K562 (cell line): ENCODE measurements around the gene IDI1. TPM values are rescaled to one million over a fixed set of nuclear protein-coding genes. Genes with fewer than 3 reads are reported as not detected.

ENCODE experiments used
- ATAC-seq: fragments of 200-7000 bp; cut with Tn5 transposase; 3 replicates; pipeline ENCODE4 v1.9.1; 2020; ENCODE audit warnings: moderate library complexity
- BruUV-seq: library from RNA; stranded (reverse); fragments of 400-500 nt; replicated peaks from 2 replicates; lab custom pipeline; 2021; lab: Mats Ljungman, UMichigan
- CTCF ChIA-PET: fragments of 300-600 bp; formaldehyde crosslinking; extraction: SDS; loops from one replicate; lab custom pipeline; 2021; ENCODE audit warnings: low intra/inter-chr PET ratio; lab: Yijun Ruan, JAX
- POLR2A ChIA-PET: fragments of 300-600, 350-650 bp; sonication (Branson Sonifier 250); formaldehyde crosslinking; extraction: SDS; loops from one replicate; lab custom pipeline; 2021; ENCODE audit warnings: antibody characterized with exemption, inconsistent platforms; lab: Yijun Ruan, JAX
- DNase-seq, 4 experiments: peaks; one replicate each; pipeline versions ENCODE4 v3.0.0 to v3.0.0-alpha.2; 2011 to 2018; ENCODE audit warnings: low spot score in 3 of 4, mixed read lengths in 3 of 4; ENCODE audit errors: extremely low read depth in 1 of 4
- FAIRE-seq: peaks from 2 replicates; lab custom pipeline; 2011; peaks lifted over from hg19 to GRCh38; lab: Jason Lieb, UNC
- H2AFZ ChIP-seq: 2 replicates; pipeline ENCODE4 v1.6.0; 2011; ENCODE audit warnings: low read depth, low read length, control low read depth, inconsistent platforms
- H3K27ac ChIP-seq: fragments of 200-600 bp; 3 replicates; pipeline ENCODE4 v1.8.0; 2011; ENCODE audit warnings: low read depth, mild to moderate bottlenecking, control low read depth, inconsistent platforms, low read length, moderate library complexity, mixed read lengths; ENCODE audit errors: extremely low read depth
- H3K27me3 ChIP-seq, 2 experiments: fragments of 300-600 bp in 1 of 2; 2 replicates in 1 of 2; 3 replicates in 1 of 2; pipeline versions ENCODE4 v1.6.0 to v1.8.0; 2011; ENCODE audit warnings: inconsistent platforms in 2 of 2, low read length in 2 of 2, mild to moderate bottlenecking in 1 of 2, mixed read lengths in 1 of 2, moderate library complexity in 1 of 2; ENCODE audit not compliant: control insufficient read depth in 2 of 2, insufficient read depth in 2 of 2
- H3K36me3 ChIP-seq: fragments of 300-600 bp; 3 replicates; pipeline ENCODE4 v1.8.0; 2011; ENCODE audit warnings: mild to moderate bottlenecking, low read length, inconsistent platforms; ENCODE audit not compliant: control insufficient read depth, insufficient read depth
- H3K4me1 ChIP-seq, 2 experiments: fragments of 200-600 bp in 1 of 2; replicated peaks in 1 of 2; 2 replicates in 1 of 2; 3 replicates in 1 of 2; pipeline versions ENCODE4 v1.5.1 to v1.8.0; 2011; ENCODE audit warnings: inconsistent platforms in 2 of 2, low read length in 2 of 2, mild to moderate bottlenecking in 1 of 2, mixed read lengths in 1 of 2, moderate library complexity in 1 of 2; ENCODE audit not compliant: control insufficient read depth in 2 of 2, insufficient read depth in 2 of 2
- H3K4me2 ChIP-seq: 2 replicates; pipeline ENCODE4 v1.6.1; 2011; ENCODE audit warnings: low read length, control low read depth, inconsistent platforms, mixed read lengths; ENCODE audit not compliant: insufficient read depth
- H3K4me3 ChIP-seq: fragments of 200-600 bp; sonication (generic), shearing (Covaris generic); 2 replicates; pipeline ENCODE4 v1.5.1; 2016; ENCODE audit warnings: control low read depth, inconsistent platforms
- H3K79me2 ChIP-seq: fragments of 200-600 bp; 3 replicates; pipeline ENCODE4 v1.8.0; 2011; ENCODE audit warnings: low read length, inconsistent platforms; ENCODE audit not compliant: control insufficient read depth, insufficient read depth
- H3K9ac ChIP-seq, 2 experiments: 2 replicates each; pipeline versions ENCODE4 v1.6.0 to v1.6.1; 2011; ENCODE audit warnings: low read depth in 2 of 2, low read length in 2 of 2, control low read depth in 1 of 2, inconsistent platforms in 1 of 2, mild to moderate bottlenecking in 1 of 2, mixed read lengths in 1 of 2; ENCODE audit not compliant: insufficient read depth in 1 of 2
- H3K9me1 ChIP-seq: one replicate; pipeline ENCODE4 v1.6.0; 2011; ENCODE audit warnings: inconsistent platforms, mild to moderate bottlenecking, low read length, moderate library complexity; ENCODE audit not compliant: control insufficient read depth, insufficient read depth
- H3K9me3 ChIP-seq: replicated peaks from 2 replicates; pipeline ENCODE4 v1.5.1; 2011; ENCODE audit warnings: low read depth, low read length, inconsistent platforms; ENCODE audit not compliant: control insufficient read depth, insufficient read depth
- H4K20me1 ChIP-seq: replicated peaks from 2 replicates; pipeline ENCODE4 v1.6.1; 2011; ENCODE audit warnings: low read length, inconsistent platforms, mixed read lengths; ENCODE audit not compliant: control insufficient read depth, insufficient read depth
- ARID1B ChIP-seq: fragments of 450-650 bp; IDR thresholded peaks from 2 replicates; pipeline ENCODE4 v1.6.1; 2016; ENCODE audit warnings: antibody characterized with exemption, mild to moderate bottlenecking, inconsistent platforms
- BRD9 ChIP-seq: fragments of 450-650 bp; IDR thresholded peaks from 2 replicates; pipeline ENCODE4 v1.6.1; 2018; ENCODE audit warnings: low read depth; ENCODE audit not compliant: partially characterized antibody
- CBX5 ChIP-seq: IDR thresholded peaks from 2 replicates; pipeline ENCODE4 v1.6.1; 2014; ENCODE audit warnings: low read depth, borderline replicate concordance
- E2F5 ChIP-seq: sonication (generic); formaldehyde crosslinking; IDR thresholded peaks from 2 replicates; pipeline ENCODE4 v1.8.0; 2022; ENCODE audit warnings: mild to moderate bottlenecking, missing genetic modification reagents
- JUND ChIP-seq, 2 experiments: IDR thresholded peaks; 2 replicates in 1 of 2; 3 replicates in 1 of 2; pipeline ENCODE4 v1.6.1; 2011; ENCODE audit warnings: borderline replicate concordance in 2 of 2, low read depth in 2 of 2, low read length in 2 of 2, improper control_type of control experiment in 1 of 2, missing biosample characterization in 1 of 2, missing genetic modification characterization in 1 of 2, missing genetic modification reagents in 1 of 2
- RBM17 ChIP-seq: fragments of 200-400 bp; formaldehyde crosslinking; IDR thresholded peaks from 2 replicates; pipeline ENCODE4 v1.6.1; 2017; ENCODE audit warnings: low read depth, mild to moderate bottlenecking, low read length, borderline replicate concordance
- RCOR1 ChIP-seq, 2 experiments: IDR thresholded peaks; 2 replicates each; pipeline ENCODE4 v1.6.1; 2012; ENCODE audit warnings: low read depth in 2 of 2, low read length in 2 of 2, borderline replicate concordance in 1 of 2, improper control_type of control experiment in 1 of 2
- SMAD1 ChIP-seq: fragments of 150-350 bp; IDR thresholded peaks from 2 replicates; pipeline ENCODE4 v1.6.1; 2014; ENCODE audit warnings: low read length, low read depth; ENCODE audit not compliant: partially characterized antibody
- SNAPC5 ChIP-seq: fragments of 250-450 bp; sonication (Bioruptor Pico); IDR thresholded peaks from 2 replicates; pipeline ENCODE4 v1.8.0; 2021; ENCODE audit warnings: moderate library complexity, mild to moderate bottlenecking, inconsistent platforms
- SRF ChIP-seq, 2 experiments: fragments of 250-450, 450-650 bp in 1 of 2; sonication (Bioruptor Pico) in 1 of 2; sonication (generic) in 1 of 2; formaldehyde crosslinking; IDR thresholded peaks; 2 replicates each; pipeline versions ENCODE4 v1.5.0 to v1.5.1; 2020 to 2022; ENCODE audit warnings: mild to moderate bottlenecking in 1 of 2, missing genetic modification reagents in 1 of 2
- TCF7 ChIP-seq: sonication (generic); IDR thresholded peaks from 2 replicates; pipeline ENCODE4 v1.6.1; 2016; ENCODE audit warnings: antibody characterized with exemption, borderline replicate concordance
- TEAD2 ChIP-seq: fragments of 450-650 bp; IDR thresholded peaks from 2 replicates; pipeline ENCODE4 v1.6.1; 2016; ENCODE audit warnings: missing genetic modification characterization, control low read depth, missing compliant biosample characterization
- ZBTB43 ChIP-seq: sonication (generic); formaldehyde crosslinking; IDR thresholded peaks from 2 replicates; pipeline ENCODE4 v1.8.0; 2023; ENCODE audit warnings: mild to moderate bottlenecking, missing genetic modification reagents
- ZNF12 ChIP-seq: sonication (generic); formaldehyde crosslinking; IDR thresholded peaks from 2 replicates; pipeline ENCODE4 v1.4.0; 2020; ENCODE audit warnings: mild to moderate bottlenecking, missing genetic modification reagents
- ZNF699 ChIP-seq: fragments of 250-450 bp; sonication (Bioruptor Pico); IDR thresholded peaks from 2 replicates; pipeline ENCODE4 v1.8.0; 2021; ENCODE audit warnings: mild to moderate bottlenecking, moderate library complexity; ENCODE audit not compliant: insufficient replicate concordance
- WGBS: fragments of 100-300 bp; shearing (Covaris generic); methylation state at CpG from one replicate; pipeline ENCODE4 v1.1.6; 2016; ENCODE audit warnings: low coverage, mixed read lengths; ENCODE audit not compliant: insufficient coverage; ENCODE audit errors: missing lambda C conversion rate; 5-methylcytosine and 5-hydroxymethylcytosine counted together
- in situ Hi-C: fragments of 300-500 bp; cut with MboI; formaldehyde crosslinking; loops from 4 replicates; pipeline ENCODE4 v1.15.0; 2018; ENCODE audit warnings: inconsistent platforms, mixed read lengths
- intact Hi-C: fragments of 100-400 bp; cut with micrococcal nuclease; formaldehyde crosslinking; loops from 2 replicates; pipeline ENCODE4 v1.14.2; 2022
- polyA plus RNA-seq, 8 experiments: library from polyadenylated mRNA; depleted of rRNA in 4 of 8; stranded (reverse) in 5 of 8; unstranded in 3 of 8; fragments of >200 nt; fragmentation: Nextera tagmentation in 2 of 8; fragmentation: Illumina TruSeq in 1 of 8; extraction: Ambion mirVana in 2 of 8; extraction: Trizol in 1 of 8; gene quantifications; 2 replicates each; pipeline versions ENCODE4 v1.2.1 to v1.2.3, GENCODE V29; 2011 to 2014; ENCODE audit warnings: inconsistent platforms in 1 of 8, missing spikeins in 1 of 8
- total RNA-seq, 7 experiments: library from RNA; depleted of rRNA in 6 of 7; stranded (reverse); fragments of >200 nt in 6 of 7; fragmentation: Illumina TruSeq in 2 of 7; extraction: Trizol in 2 of 7; gene quantifications; 2 replicates each; pipeline versions ENCODE4 v1.2.1 to v1.2.3, GENCODE V29; 2011 to 2021; ENCODE audit warnings: low replicate concordance in 1 of 7
- TF ChIP-seq, protein P1 (sequence below): fragments of 250-450 bp; sonication (Bioruptor Pico); IDR thresholded peaks from 2 replicates; pipeline ENCODE4 v1.4.0; 2020; ENCODE audit warnings: mild to moderate bottlenecking
- TF ChIP-seq, protein P2 (sequence below): fragments of 450-650 bp; IDR thresholded peaks from 2 replicates; pipeline ENCODE4 v1.6.1; 2016; ENCODE audit warnings: low read depth, mild to moderate bottlenecking, moderate library complexity

IDI1 gene
- total and polyA plus RNA-seq, 9 of the 15 experiments (the other 6 are each of a cell fraction or from before 2014, with no cell fraction given): 70.0 to 265 (median 119) TPM

- Histone ChIP-seq H3K4me1 (peaks cover 0 to 4% of the 10 kb centered on the region in 2 experiments; a peak in 1 of 5 replicates), H3K9me3 (no peaks in the 10 kb centered on the region), H3K4me2 (no peak overlapping the region), H3K9ac (no peak overlapping the region), H2AFZ (no peak overlapping the region), H3K27ac (no peak overlapping the region), H3K27me3 (no peaks in the 10 kb centered on the region), H3K36me3 (peaks cover 58% of the 10 kb centered on the region; the same call in 2 of the 3 replicates), H3K79me2 (no peaks in the 10 kb centered on the region), H4K20me1 (no peaks in the 10 kb centered on the region), H3K9me1 (no peaks in the 10 kb centered on the region), H3K4me3 (no peak overlapping the region)
- WGBS: 88% methylated on average over 19 of the region's 27 CpGs
- no peak for TF ChIP-seq RBM17
- TF ChIP-seq, protein P1, sequence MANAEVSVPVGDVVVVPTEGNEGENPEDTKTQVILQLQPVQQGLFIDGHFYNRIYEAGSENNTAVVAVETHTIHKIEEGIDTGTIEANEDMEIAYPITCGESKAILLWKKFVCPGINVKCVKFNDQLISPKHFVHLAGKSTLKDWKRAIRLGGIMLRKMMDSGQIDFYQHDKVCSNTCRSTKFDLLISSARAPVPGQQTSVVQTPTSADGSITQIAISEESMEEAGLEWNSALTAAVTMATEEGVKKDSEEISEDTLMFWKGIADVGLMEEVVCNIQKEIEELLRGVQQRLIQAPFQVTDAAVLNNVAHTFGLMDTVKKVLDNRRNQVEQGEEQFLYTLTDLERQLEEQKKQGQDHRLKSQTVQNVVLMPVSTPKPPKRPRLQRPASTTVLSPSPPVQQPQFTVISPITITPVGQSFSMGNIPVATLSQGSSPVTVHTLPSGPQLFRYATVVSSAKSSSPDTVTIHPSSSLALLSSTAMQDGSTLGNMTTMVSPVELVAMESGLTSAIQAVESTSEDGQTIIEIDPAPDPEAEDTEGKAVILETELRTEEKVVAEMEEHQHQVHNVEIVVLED (CRISPR knock-in tag): no peak
- no peak for TF ChIP-seq ZBTB43 (CRISPR knock-in tag)
- TF ChIP-seq TCF7: no peak
- no peak for TF ChIP-seq BRD9
- no peak for TF ChIP-seq JUND (IDR thresholded peaks at IDR 0.05; ENCODE audit: borderline replicate concordance, low read depth, low read length)
- TF ChIP-seq JUND (tag; IDR thresholded peaks at IDR 0.05; ENCODE audit: borderline replicate concordance, low read depth, low read length): no peak
- no peak for TF ChIP-seq RCOR1 (IDR thresholded peaks at IDR 0.05; ENCODE audit: borderline replicate concordance in 1 of 2, low read depth in 2 of 2, low read length in 2 of 2)
- no peak for TF ChIP-seq SMAD1
- TF ChIP-seq CBX5: no peak
- no peak for TF ChIP-seq SNAPC5 (CRISPR knock-in tag)
- TF ChIP-seq ZNF12 (CRISPR knock-in tag): no peak
- TF ChIP-seq, protein P2, sequence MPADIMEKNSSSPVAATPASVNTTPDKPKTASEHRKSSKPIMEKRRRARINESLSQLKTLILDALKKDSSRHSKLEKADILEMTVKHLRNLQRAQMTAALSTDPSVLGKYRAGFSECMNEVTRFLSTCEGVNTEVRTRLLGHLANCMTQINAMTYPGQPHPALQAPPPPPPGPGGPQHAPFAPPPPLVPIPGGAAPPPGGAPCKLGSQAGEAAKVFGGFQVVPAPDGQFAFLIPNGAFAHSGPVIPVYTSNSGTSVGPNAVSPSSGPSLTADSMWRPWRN: no peak
- no peak for TF ChIP-seq ARID1B
- no peak for TF ChIP-seq E2F5 (CRISPR knock-in tag)
- no peak for TF ChIP-seq SRF (CRISPR knock-in tag; IDR thresholded peaks at IDR 0.05)
- TF ChIP-seq TEAD2: no peak
- TF ChIP-seq ZNF699: no peak
- intact Hi-C loops (no loop called here), in situ Hi-C loops (no loop called here)
- BruUV-seq: no TSS peak
- POLR2A ChIA-PET: interaction anchor here (0.6 to 1.0 kb wide), 3 partner anchors 10 to 160 kb away, joined by 3 read pairs; no protein-coding TSS in a partner anchor
- FAIRE-seq (no peak), DNase-seq (no peak), ATAC-seq (no peak)
- CTCF ChIA-PET: no interaction called here
Measured at GRCh38 chr10:1096287-1096889, 47.5 kb upstream of the IDI1 start.
